ENCODE results near the gene SYNJ2. TPM values are rescaled to one million over a fixed set of nuclear protein-coding genes. Genes with fewer than 3 reads are reported as not detected.

Gene SYNJ2
- polyA plus RNA-seq, 2 of the 4 experiments (the other 2 are of a cell fraction), result 22.3 to 26.5 TPM

- TF ChIP-seq E2F6 (IDR thresholded peaks at IDR 0.05; ENCODE audit: borderline replicate concordance, low read depth), result no peak
- peak; percentile 52 for TF ChIP-seq MAX (IDR thresholded peaks at IDR 0.05)
- TF ChIP-seq MYC (IDR thresholded peaks at IDR 0.05; ENCODE audit: borderline replicate concordance, low read length), result no peak
- no peak for TF ChIP-seq ZC3H11A (IDR thresholded peaks at IDR 0.05)
- TF ChIP-seq FOSL2 (IDR thresholded peaks at IDR 0.05), result 0 out of 2 replicates have a peak, but pooled peaks have one; percentile 26
- TF ChIP-seq FOSL2 (CRISPR knock-in tag; IDR thresholded peaks at IDR 0.05), result peak; percentile 62; the same call in 1 of the 2 replicates
- no peak for TF ChIP-seq EHMT2 (IDR thresholded peaks at IDR 0.05; ENCODE audit: low read depth)
- TF ChIP-seq PHF8 (IDR thresholded peaks at IDR 0.05; ENCODE audit: borderline replicate concordance, low read depth), result no peak
- CTCF ChIA-PET, result interaction anchor here (1.2 to 4.4 kb wide), 5 partner anchors 11 to 29 kb away, joined by 3 to 25 read pairs (median 4); no protein-coding TSS in a partner anchor
- Histone ChIP-seq H3K4me2 (peak overlapping the region; percentile 90), H3K4me3 (no peak overlapping the region), H3K4me1 (peaks cover 81% of the 10 kb centered on the region), H3K9me3 (no peaks in the 10 kb centered on the region), H3K27ac (peak overlapping the region; percentile 94 to 100)
- POLR2A ChIA-PET, result no interaction called here
- DNase-seq (ENCODE audit: low read depth in 1 of 2, low spot score in 1 of 2) (peak in 1 of 2 experiments; percentile 51), ATAC-seq (peak; percentile 7 to 20; a peak in 3 of 6 replicates), FAIRE-seq (no peak)
- 28% methylated on average over 16 of the region's 16 CpGs for WGBS (ENCODE audit: missing lambda C conversion rate)
Observed at GRCh38 chr6:158042245-158042798, 60.7 kb downstream of the SYNJ2 start.

GRCh38 chr6:158043008-158043407 is 61.3 kb downstream of the SYNJ2 start:
- H3K4me1 ChIP-seq, result peaks cover 81% of the 10 kb centered on the region
- no peaks in the 10 kb centered on the region for H3K9me3 ChIP-seq
- no peak overlapping the region for H3K4me3 ChIP-seq
- H3K4me2 ChIP-seq, result peak overlapping the region; percentile 90; the same call in 2 of the 3 replicates
- ChIA-PET CTCF (interaction anchor here (1.6 to 4.4 kb wide), 4 partner anchors 16 to 29 kb away, joined by 4 to 25 read pairs (median 14); no protein-coding TSS in a partner anchor), POLR2A (interaction anchor here (0.6 kb wide), 1 partner anchor 38 kb away, joined by 6 read pairs; no protein-coding TSS in a partner anchor)
- no peak for DNase-seq (ENCODE audit: low read depth in 1 of 2, low spot score in 1 of 2)
- H3K27ac ChIP-seq, result peak overlapping the region; percentile 94 to 100
- TF ChIP-seq CBX8 (IDR thresholded peaks at IDR 0.05), result no peak
- TF ChIP-seq ELK1 (IDR thresholded peaks at IDR 0.05; ENCODE audit: low read depth, low read length), result no peak
- TF ChIP-seq HOXB5 (CRISPR knock-in tag; IDR thresholded peaks at IDR 0.05), result no peak
- no peak for TF ChIP-seq MAZ (IDR thresholded peaks at IDR 0.05; ENCODE audit: borderline replicate concordance, low read depth, low read length)
- no peak for TF ChIP-seq FOXS1 (CRISPR knock-in tag; IDR thresholded peaks at IDR 0.05)
- no peak for TF ChIP-seq HOXB13 (CRISPR knock-in tag; IDR thresholded peaks at IDR 0.05; ENCODE audit: low read depth)
- TF ChIP-seq RAD21 (conservative IDR thresholded peaks at IDR 0.05 in 1 of 2, IDR thresholded peaks at IDR 0.05 in 1 of 2), result no peak
- no peak for TF ChIP-seq BCL3 (IDR thresholded peaks at IDR 0.05)
- no peak for TF ChIP-seq BHLHE40 (IDR thresholded peaks at IDR 0.05; ENCODE audit: low read depth, low read length)
- TF ChIP-seq MAFK (IDR thresholded peaks at IDR 0.05; ENCODE audit: partially characterized antibody), result no peak
- TF ChIP-seq E2F6 (IDR thresholded peaks at IDR 0.05; ENCODE audit: borderline replicate concordance, low read depth), result no peak
- TF ChIP-seq CEBPB (IDR thresholded peaks at IDR 0.05), result no peak
- TF ChIP-seq HES2 (IDR thresholded peaks at IDR 0.05), result no peak
- no peak for TF ChIP-seq PBX3 (IDR thresholded peaks at IDR 0.05)
- no peak for TF ChIP-seq FOSB (CRISPR knock-in tag; IDR thresholded peaks at IDR 0.05)
- TF ChIP-seq PHF8 (IDR thresholded peaks at IDR 0.05; ENCODE audit: borderline replicate concordance, low read depth), result no peak
- TF ChIP-seq KDM5A (IDR thresholded peaks at IDR 0.05), result no peak
- WGBS (ENCODE audit: missing lambda C conversion rate), result 95% methylated on average over 20 of the region's 20 CpGs
- no peak for FAIRE-seq
- ATAC-seq, result no peak
